ENCODE results near the gene PIGH.
A peak's percentile ranks its signal among the peaks of the same experiment; 100 is the strongest.
"Not testable (repeated sequence)": the region's sequence is repeated elsewhere in the genome, so short reads cannot be mapped to it uniquely, and the experiment has no call there.

PIGH gene

DNA sequence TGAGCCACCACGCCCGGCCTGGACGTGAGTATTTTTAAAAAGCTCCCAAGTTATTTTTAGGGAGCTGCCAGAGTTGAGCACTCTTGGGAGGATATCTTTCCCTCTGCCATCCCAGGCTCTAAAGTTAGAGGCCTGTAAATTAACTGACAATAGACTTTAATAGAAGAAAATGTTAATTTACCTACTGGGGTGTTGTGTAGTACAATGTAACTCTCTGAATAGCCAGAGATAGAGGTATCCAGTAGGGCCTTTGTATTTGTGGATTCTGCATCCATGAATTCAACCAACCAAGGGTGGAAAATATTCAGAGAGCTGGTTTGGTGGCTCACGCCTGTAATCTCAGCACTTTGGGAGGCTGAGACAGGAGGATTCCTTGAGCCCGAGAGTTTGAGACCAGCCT lies 7.6 kb upstream of the PIGH start:
- H3K27me3 ChIP-seq (ENCODE audit: insufficient read depth, insufficient read length) = peaks cover 4% of the 10 kb centered on the region
- TF ChIP-seq YY1 (IDR thresholded peaks at IDR 0.05; ENCODE audit: insufficient read depth, insufficient read length) (no peak), ZNF274 (IDR thresholded peaks at IDR 0.05; ENCODE audit: low read depth, low read length) (no peak), SUZ12 (IDR thresholded peaks at IDR 0.05; ENCODE audit: extremely low read depth, insufficient read depth, insufficient read length) (no peak)

DNA sequence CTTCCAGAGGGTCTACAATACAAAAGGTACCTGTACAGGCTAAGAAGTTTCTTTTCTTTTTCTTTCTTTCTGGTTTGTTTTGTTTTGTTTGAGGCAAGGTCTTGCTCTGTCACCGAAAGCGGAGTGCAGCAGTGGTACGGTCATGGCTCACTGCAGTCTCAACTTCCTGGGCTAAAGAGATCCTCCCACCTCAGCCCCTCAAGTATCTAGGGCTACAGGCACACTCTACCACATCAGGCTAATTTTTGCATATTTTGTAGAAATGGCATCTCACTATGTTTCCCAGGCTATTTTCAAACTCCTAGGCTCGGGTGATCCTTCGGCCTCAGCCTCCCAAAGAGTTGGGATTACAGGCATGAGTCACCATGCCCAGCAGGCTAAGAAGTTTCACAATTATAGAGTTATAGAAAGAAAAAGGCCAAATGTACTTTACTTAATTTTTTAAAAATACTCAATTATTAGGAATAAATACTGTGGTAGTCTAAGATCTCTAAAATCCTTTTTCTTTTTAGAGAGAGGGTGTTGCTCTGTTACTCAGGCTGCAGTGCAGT lies 3.0 kb upstream of the PIGH start:
- Histone ChIP-seq H3K27me3 (ENCODE audit: insufficient read depth, insufficient read length) (peaks cover 10% of the 10 kb centered on the region), H3K4me3 (ENCODE audit: insufficient read length, low read depth) (no peak overlapping the region), H3K36me3 (ENCODE audit: insufficient read depth, insufficient read length, low read length) (no peaks in the 10 kb centered on the region), H3K9ac (ENCODE audit: insufficient read length, low read depth) (no peak overlapping the region), H3K4me1 (ENCODE audit: insufficient read depth, insufficient read length) (no peaks in the 10 kb centered on the region), H3K9me3 (ENCODE audit: insufficient read depth, low read length) (no peaks in the 10 kb centered on the region)
- no peak for DNase-seq (ENCODE audit: low read depth, low spot score)
- TF ChIP-seq ZNF274 (IDR thresholded peaks at IDR 0.05; ENCODE audit: low read depth, low read length) = no peak
- no peak for TF ChIP-seq YY1 (IDR thresholded peaks at IDR 0.05; ENCODE audit: insufficient read depth, insufficient read length)
- TF ChIP-seq SUZ12 (IDR thresholded peaks at IDR 0.05; ENCODE audit: extremely low read depth, insufficient read depth, insufficient read length) = no peak

More for the DNA sequence above, 7.6 kb upstream of the PIGH start:
- Histone ChIP-seq H3K4me3 (ENCODE audit: insufficient read length, low read depth) (no peak overlapping the region), H3K9me3 (ENCODE audit: insufficient read depth, low read length) (no peaks in the 10 kb centered on the region), H3K9ac (ENCODE audit: insufficient read length, low read depth) (no peak overlapping the region), H3K4me1 (ENCODE audit: insufficient read depth, insufficient read length) (no peaks in the 10 kb centered on the region), H3K36me3 (ENCODE audit: insufficient read depth, insufficient read length, low read length) (no peaks in the 10 kb centered on the region)
- DNase-seq (ENCODE audit: low read depth, low spot score) = no peak

DNA sequence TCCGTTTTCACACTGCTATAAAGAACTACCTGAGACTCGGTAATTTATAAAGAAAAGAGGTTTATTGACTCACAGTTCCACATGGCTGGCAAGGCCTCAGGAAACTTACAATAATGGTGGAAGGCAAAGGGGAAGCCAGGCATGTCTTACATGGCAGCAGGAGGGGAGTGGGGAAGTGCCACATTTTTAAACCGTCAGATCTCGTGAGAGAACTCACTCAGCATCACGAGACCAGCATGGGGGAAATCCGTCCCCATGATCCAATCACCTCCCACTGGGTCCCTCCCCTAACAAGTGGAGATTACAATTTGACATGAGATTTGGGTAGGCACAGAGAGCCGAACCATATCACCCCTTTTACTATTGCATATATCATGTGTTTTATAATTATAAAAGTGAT lies 2.0 kb upstream of the PIGH start:
- no peak overlapping the region for H3K4me3 ChIP-seq (ENCODE audit: insufficient read length, low read depth)
- DNase-seq (ENCODE audit: low read depth, low spot score) = no peak
- H3K9me3 ChIP-seq (ENCODE audit: insufficient read depth, low read length) = no peaks in the 10 kb centered on the region
- H3K27me3 ChIP-seq (ENCODE audit: insufficient read depth, insufficient read length) = peaks cover 10% of the 10 kb centered on the region
- no peak overlapping the region for H3K9ac ChIP-seq (ENCODE audit: insufficient read length, low read depth)
- H3K4me1 ChIP-seq (ENCODE audit: insufficient read depth, insufficient read length) = no peaks in the 10 kb centered on the region
- no peaks in the 10 kb centered on the region for H3K36me3 ChIP-seq (ENCODE audit: insufficient read depth, insufficient read length, low read length)
- TF ChIP-seq ZNF274 (IDR thresholded peaks at IDR 0.05; ENCODE audit: low read depth, low read length) (no peak), SUZ12 (IDR thresholded peaks at IDR 0.05; ENCODE audit: extremely low read depth, insufficient read depth, insufficient read length) (no peak), YY1 (IDR thresholded peaks at IDR 0.05; ENCODE audit: insufficient read depth, insufficient read length) (no peak)

DNA sequence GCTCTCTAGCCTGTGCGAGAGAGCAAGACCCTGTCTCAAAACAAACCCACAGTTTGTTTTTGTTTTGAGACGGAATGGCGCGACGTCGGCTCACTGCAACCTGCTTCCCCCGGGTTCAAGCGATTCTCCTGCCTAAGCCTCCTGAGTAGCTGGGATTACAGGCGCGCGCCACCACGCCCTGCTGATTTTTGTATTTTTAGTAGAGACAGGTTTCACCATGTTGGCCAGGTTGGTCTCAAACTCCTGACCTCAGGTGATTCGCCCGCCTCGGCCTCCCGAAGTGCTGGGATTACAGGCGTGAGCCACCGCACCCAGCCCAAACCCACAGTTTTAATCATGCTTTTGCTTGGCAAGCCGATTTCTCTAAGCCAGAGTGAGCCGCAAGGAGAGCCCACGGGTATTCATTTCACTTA lies 500 bp upstream of the PIGH start:
- not testable (repeated sequence) for H3K9me3 ChIP-seq (ENCODE audit: insufficient read depth, low read length); H3K36me3 ChIP-seq (ENCODE audit: insufficient read depth, insufficient read length, low read length); H3K27me3 ChIP-seq (ENCODE audit: insufficient read depth, insufficient read length); H3K4me1 ChIP-seq (ENCODE audit: insufficient read depth, insufficient read length); DNase-seq (ENCODE audit: low read depth, low spot score)
- Histone ChIP-seq H3K4me3 (ENCODE audit: insufficient read length, low read depth) (peak overlapping the region; percentile 50), H3K9ac (ENCODE audit: insufficient read length, low read depth) (peak overlapping the region; percentile 42)

DNA sequence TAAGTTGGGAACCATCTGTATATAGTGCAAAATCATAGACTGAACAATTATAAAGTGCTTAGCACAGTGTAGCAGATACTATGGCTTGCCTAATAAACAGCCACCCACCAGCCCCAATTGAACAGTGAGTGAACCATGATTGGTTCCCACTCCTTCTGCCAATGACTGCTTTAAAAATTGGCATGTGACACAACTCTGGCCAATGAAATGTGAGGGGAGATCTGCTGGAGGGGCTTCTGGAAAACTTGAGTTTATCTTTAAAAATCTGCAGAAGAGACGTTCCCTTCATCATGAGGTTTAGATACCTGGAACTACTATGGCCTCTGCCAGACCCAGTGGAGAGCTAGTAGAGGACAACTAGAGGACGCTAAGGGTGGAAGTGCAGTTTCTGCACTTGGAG lies 4.7 kb downstream of the PIGH start:
- DNase-seq (ENCODE audit: low read depth, low spot score) = no peak
- no peaks in the 10 kb centered on the region for H3K4me1 ChIP-seq (ENCODE audit: insufficient read depth, insufficient read length)
- peaks cover 5% of the 10 kb centered on the region for H3K27me3 ChIP-seq (ENCODE audit: insufficient read depth, insufficient read length)
- H3K9me3 ChIP-seq (ENCODE audit: insufficient read depth, low read length) = no peaks in the 10 kb centered on the region
- H3K9ac ChIP-seq (ENCODE audit: insufficient read length, low read depth) = no peak overlapping the region
- no peak overlapping the region for H3K4me3 ChIP-seq (ENCODE audit: insufficient read length, low read depth)
- H3K36me3 ChIP-seq (ENCODE audit: insufficient read depth, insufficient read length, low read length) = peaks cover 3% of the 10 kb centered on the region
- TF ChIP-seq SUZ12 (IDR thresholded peaks at IDR 0.05; ENCODE audit: extremely low read depth, insufficient read depth, insufficient read length) = no peak
- TF ChIP-seq YY1 (IDR thresholded peaks at IDR 0.05; ENCODE audit: insufficient read depth, insufficient read length) = no peak

DNA sequence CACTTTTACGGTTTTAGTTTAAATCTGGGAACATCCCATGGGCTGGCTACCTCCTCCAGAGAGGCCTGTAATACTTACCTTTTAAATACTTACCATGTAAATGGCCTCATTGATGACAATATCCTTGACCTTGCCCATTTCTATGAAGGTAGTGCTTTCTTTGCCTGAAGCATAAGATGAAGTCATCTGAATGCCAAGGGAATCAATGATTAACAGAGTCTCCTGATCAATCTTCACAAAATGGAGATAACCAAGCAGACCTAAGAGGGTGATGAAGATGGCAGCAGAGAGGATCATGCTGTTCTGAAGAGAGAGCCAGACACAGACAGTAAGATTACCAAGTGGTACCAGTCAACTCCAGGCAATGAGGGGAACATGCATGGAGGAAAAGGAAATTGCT lies 6.4 kb downstream of the PIGH start:
- not testable (repeated sequence) for H3K9me3 ChIP-seq (ENCODE audit: insufficient read depth, low read length); H3K4me3 ChIP-seq (ENCODE audit: insufficient read length, low read depth); H3K4me1 ChIP-seq (ENCODE audit: insufficient read depth, insufficient read length); H3K36me3 ChIP-seq (ENCODE audit: insufficient read depth, insufficient read length, low read length); DNase-seq (ENCODE audit: low read depth, low spot score); H3K27me3 ChIP-seq (ENCODE audit: insufficient read depth, insufficient read length); H3K9ac ChIP-seq (ENCODE audit: insufficient read length, low read depth)

DNA sequence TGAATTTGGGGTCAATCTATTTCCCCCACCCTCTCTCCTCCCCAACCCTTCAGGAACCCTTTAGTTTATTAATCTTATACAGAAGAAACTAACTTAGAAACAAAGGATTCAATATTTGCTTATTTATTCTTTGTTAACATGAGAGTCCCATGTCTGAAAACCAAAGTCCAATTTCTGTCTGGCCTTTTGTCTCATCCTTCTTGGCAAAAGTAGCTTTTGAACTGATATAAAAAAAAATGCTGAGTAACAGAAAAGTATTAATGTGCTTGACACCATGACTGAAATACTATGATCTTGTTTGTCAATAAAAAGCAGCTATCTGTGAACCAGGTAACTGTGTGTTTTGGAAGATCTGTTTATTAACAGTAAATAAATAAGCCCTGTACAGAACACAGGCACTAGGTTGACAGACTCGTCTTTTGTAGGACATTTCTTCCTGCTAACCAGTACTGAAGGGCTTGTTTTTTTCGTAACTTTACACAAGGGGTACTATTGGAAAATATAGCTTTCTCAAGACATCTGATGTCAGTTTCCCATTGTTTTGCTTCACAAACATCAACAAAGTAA lies 10.8 kb downstream of the PIGH start:
- H3K27me3 ChIP-seq (ENCODE audit: insufficient read depth, insufficient read length) = no peaks in the 10 kb centered on the region
- no peak for DNase-seq (ENCODE audit: low read depth, low spot score)
- no peaks in the 10 kb centered on the region for H3K4me1 ChIP-seq (ENCODE audit: insufficient read depth, insufficient read length)
- H3K9me3 ChIP-seq (ENCODE audit: insufficient read depth, low read length) = no peaks in the 10 kb centered on the region
- H3K36me3 ChIP-seq (ENCODE audit: insufficient read depth, insufficient read length, low read length) = peaks cover 35% of the 10 kb centered on the region
- H3K4me3 ChIP-seq (ENCODE audit: insufficient read length, low read depth) = no peak overlapping the region
- no peak for TF ChIP-seq ZNF274 (IDR thresholded peaks at IDR 0.05; ENCODE audit: low read depth, low read length)
- no peak for TF ChIP-seq YY1 (IDR thresholded peaks at IDR 0.05; ENCODE audit: insufficient read depth, insufficient read length)
- TF ChIP-seq SUZ12 (IDR thresholded peaks at IDR 0.05; ENCODE audit: extremely low read depth, insufficient read depth, insufficient read length) = no peak
- no peak overlapping the region for H3K9ac ChIP-seq (ENCODE audit: insufficient read length, low read depth)

DNA sequence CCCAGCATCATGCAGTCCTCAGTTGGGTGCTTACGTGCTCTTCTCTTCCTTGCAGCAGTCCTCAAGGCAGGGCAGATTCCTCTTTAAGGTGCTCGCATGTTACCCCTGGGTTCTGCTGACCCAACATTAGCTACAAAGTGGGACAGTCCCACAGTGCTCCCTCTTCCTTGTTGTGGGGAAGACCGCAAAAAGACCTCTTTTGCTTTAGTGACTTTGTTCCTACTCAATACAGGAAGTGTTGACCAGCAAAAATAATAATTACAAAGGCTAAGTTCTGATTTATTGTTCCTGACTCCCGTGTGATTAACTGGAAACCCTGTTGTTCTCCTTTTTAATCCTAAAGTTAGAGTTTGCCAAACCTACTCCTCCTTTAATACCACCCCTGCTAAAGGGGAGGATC lies 13.7 kb downstream of the PIGH start:
- no peak for DNase-seq (ENCODE audit: low read depth, low spot score)
- Histone ChIP-seq H3K9ac (ENCODE audit: insufficient read length, low read depth) (no peak overlapping the region), H3K36me3 (ENCODE audit: insufficient read depth, insufficient read length, low read length) (peaks cover 45% of the 10 kb centered on the region), H3K27me3 (ENCODE audit: insufficient read depth, insufficient read length) (no peaks in the 10 kb centered on the region), H3K4me1 (ENCODE audit: insufficient read depth, insufficient read length) (no peaks in the 10 kb centered on the region), H3K9me3 (ENCODE audit: insufficient read depth, low read length) (no peaks in the 10 kb centered on the region), H3K4me3 (ENCODE audit: insufficient read length, low read depth) (no peak overlapping the region)
- no peak for TF ChIP-seq YY1 (IDR thresholded peaks at IDR 0.05; ENCODE audit: insufficient read depth, insufficient read length)
- no peak for TF ChIP-seq SUZ12 (IDR thresholded peaks at IDR 0.05; ENCODE audit: extremely low read depth, insufficient read depth, insufficient read length)
- no peak for TF ChIP-seq ZNF274 (IDR thresholded peaks at IDR 0.05; ENCODE audit: low read depth, low read length)

Measured in NT2/D1 (cell line).